ENCODE measurements around the gene G6PC1.

Gene G6PC1

GRCh38 chr17:42889809-42890208, 10.8 kb upstream of the G6PC1 start:
- Histone ChIP-seq H4K20me1 (ENCODE audit: low read depth, low read length) (no peaks in the 10 kb centered on the region), H3K9me3 (ENCODE audit: insufficient read depth, low read length) (no peaks in the 10 kb centered on the region), H3K4me2 (ENCODE audit: low read depth, low read length, poor library complexity, severe bottlenecking) (no peak overlapping the region), H3K27ac (ENCODE audit: low read depth, low read length) (no peak overlapping the region), H2AFZ (ENCODE audit: low read depth, low read length, severe bottlenecking) (no peak overlapping the region), H3F3A (ENCODE audit: insufficient read depth) (no peaks in the 10 kb centered on the region), H3K36me3 (ENCODE audit: low read length) (no peaks in the 10 kb centered on the region), H3K79me2 (ENCODE audit: insufficient read depth, low read length) (no peaks in the 10 kb centered on the region), H3K9me2 (replicated peaks; ENCODE audit: insufficient read depth, low read length) (no peaks in the 10 kb centered on the region), H3K9ac (ENCODE audit: low read length) (no peak overlapping the region), H3K27me3 (ENCODE audit: low read length) (no peaks in the 10 kb centered on the region), H3K4me3 (ENCODE audit: insufficient read depth, low read length, poor library complexity, severe bottlenecking) (no peak overlapping the region)
- no peak for TF ChIP-seq EZH2phosphoT487 (conservative IDR thresholded peaks at IDR 0.05; ENCODE audit: low read length)
- TF ChIP-seq, protein P1, sequence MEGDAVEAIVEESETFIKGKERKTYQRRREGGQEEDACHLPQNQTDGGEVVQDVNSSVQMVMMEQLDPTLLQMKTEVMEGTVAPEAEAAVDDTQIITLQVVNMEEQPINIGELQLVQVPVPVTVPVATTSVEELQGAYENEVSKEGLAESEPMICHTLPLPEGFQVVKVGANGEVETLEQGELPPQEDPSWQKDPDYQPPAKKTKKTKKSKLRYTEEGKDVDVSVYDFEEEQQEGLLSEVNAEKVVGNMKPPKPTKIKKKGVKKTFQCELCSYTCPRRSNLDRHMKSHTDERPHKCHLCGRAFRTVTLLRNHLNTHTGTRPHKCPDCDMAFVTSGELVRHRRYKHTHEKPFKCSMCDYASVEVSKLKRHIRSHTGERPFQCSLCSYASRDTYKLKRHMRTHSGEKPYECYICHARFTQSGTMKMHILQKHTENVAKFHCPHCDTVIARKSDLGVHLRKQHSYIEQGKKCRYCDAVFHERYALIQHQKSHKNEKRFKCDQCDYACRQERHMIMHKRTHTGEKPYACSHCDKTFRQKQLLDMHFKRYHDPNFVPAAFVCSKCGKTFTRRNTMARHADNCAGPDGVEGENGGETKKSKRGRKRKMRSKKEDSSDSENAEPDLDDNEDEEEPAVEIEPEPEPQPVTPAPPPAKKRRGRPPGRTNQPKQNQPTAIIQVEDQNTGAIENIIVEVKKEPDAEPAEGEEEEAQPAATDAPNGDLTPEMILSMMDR (IDR thresholded peaks at IDR 0.05; ENCODE audit: insufficient read depth, low read length, poor library complexity, severe bottlenecking): no peak

- Histone ChIP-seq H3K9ac (ENCODE audit: low read length) (no peak overlapping the region), H2AFZ (ENCODE audit: low read depth, low read length, severe bottlenecking) (no peak overlapping the region), H3K79me2 (ENCODE audit: insufficient read depth, low read length) (no peaks in the 10 kb centered on the region), H3K4me3 (ENCODE audit: insufficient read depth, low read length, poor library complexity, severe bottlenecking) (no peak overlapping the region), H3K27ac (ENCODE audit: low read depth, low read length) (no peak overlapping the region), H3K9me2 (replicated peaks; ENCODE audit: insufficient read depth, low read length) (no peaks in the 10 kb centered on the region), H3K4me2 (ENCODE audit: low read depth, low read length, poor library complexity, severe bottlenecking) (no peak overlapping the region), H3K27me3 (ENCODE audit: low read length) (no peaks in the 10 kb centered on the region), H3F3A (ENCODE audit: insufficient read depth) (no peaks in the 10 kb centered on the region), H3K36me3 (ENCODE audit: low read length) (no peaks in the 10 kb centered on the region), H3K9me3 (ENCODE audit: insufficient read depth, low read length) (no peaks in the 10 kb centered on the region), H4K20me1 (ENCODE audit: low read depth, low read length) (no peaks in the 10 kb centered on the region)
- TF ChIP-seq, protein P1 (IDR thresholded peaks at IDR 0.05; ENCODE audit: insufficient read depth, low read length, poor library complexity, severe bottlenecking): no peak
- no peak for TF ChIP-seq EZH2phosphoT487 (conservative IDR thresholded peaks at IDR 0.05; ENCODE audit: low read length)
Measured at GRCh38 chr17:42891539-42892152, 9.0 kb upstream of the G6PC1 start.

GRCh38 chr17:42893359-42893758, 7.2 kb upstream of the G6PC1 start:
- H3K79me2 ChIP-seq (ENCODE audit: insufficient read depth, low read length): no peaks in the 10 kb centered on the region
- H3K9ac ChIP-seq (ENCODE audit: low read length): no peak overlapping the region
- no peak overlapping the region for H3K4me3 ChIP-seq (ENCODE audit: insufficient read depth, low read length, poor library complexity, severe bottlenecking)
- H3K4me2 ChIP-seq (ENCODE audit: low read depth, low read length, poor library complexity, severe bottlenecking): no peak overlapping the region
- H3F3A ChIP-seq (ENCODE audit: insufficient read depth): no peaks in the 10 kb centered on the region
- no peaks in the 10 kb centered on the region for H3K27me3 ChIP-seq (ENCODE audit: low read length)
- H3K9me3 ChIP-seq (ENCODE audit: insufficient read depth, low read length): no peaks in the 10 kb centered on the region
- TF ChIP-seq, protein P1 (IDR thresholded peaks at IDR 0.05; ENCODE audit: insufficient read depth, low read length, poor library complexity, severe bottlenecking): no peak
- TF ChIP-seq EZH2phosphoT487 (conservative IDR thresholded peaks at IDR 0.05; ENCODE audit: low read length): no peak
- H4K20me1 ChIP-seq (ENCODE audit: low read depth, low read length): no peaks in the 10 kb centered on the region
- H3K27ac ChIP-seq (ENCODE audit: low read depth, low read length): no peak overlapping the region
- H3K9me2 ChIP-seq (replicated peaks; ENCODE audit: insufficient read depth, low read length): no peaks in the 10 kb centered on the region
- no peak overlapping the region for H2AFZ ChIP-seq (ENCODE audit: low read depth, low read length, severe bottlenecking)
- H3K36me3 ChIP-seq (ENCODE audit: low read length): no peaks in the 10 kb centered on the region
